Liver (tissue), 3 donors: Measurements from ENCODE around the gene CLBA1.

Experiments
- CTCF ChIP-seq: fragments of 150-350 bp; IDR thresholded peaks from 2 replicates; pipeline ENCODE4 v1.5.1; 2017; ENCODE audit warnings: improper control_type of control experiment, low read depth, low read length; ENCODE audit not compliant: missing input control
- EGR1 ChIP-seq, 2 donors: IDR thresholded peaks; 2 replicates each; pipeline ENCODE4 v1.6.1; 2016 to 2018; ENCODE audit warnings: antibody characterized with exemption in 2 of 2, low read depth in 2 of 2
- GABPA ChIP-seq, 2 donors: IDR thresholded peaks in 1 of 2; conservative IDR thresholded peaks in 1 of 2; 2 replicates each; pipeline ENCODE4 v1.6.1; 2016; ENCODE audit warnings: antibody characterized with exemption in 2 of 2, mild to moderate bottlenecking in 1 of 2, moderate library complexity in 1 of 2
- RAD21 ChIP-seq, 2 donors: IDR thresholded peaks; 2 replicates each; pipeline ENCODE4 v1.6.1; 2016; ENCODE audit warnings: antibody characterized with exemption in 2 of 2, mild to moderate bottlenecking in 2 of 2
- REST ChIP-seq: IDR thresholded peaks from 2 replicates; pipeline ENCODE4 v1.6.1; 2016; ENCODE audit warnings: antibody characterized with exemption, mild to moderate bottlenecking
- SP1 ChIP-seq: IDR thresholded peaks from 2 replicates; pipeline ENCODE4 v1.6.1; 2018; ENCODE audit warnings: antibody characterized with exemption, mild to moderate bottlenecking
- TAF1 ChIP-seq: conservative IDR thresholded peaks from 2 replicates; pipeline ENCODE4 v1.6.1; 2016; ENCODE audit warnings: antibody characterized with exemption, mild to moderate bottlenecking
- ZBTB33 ChIP-seq: IDR thresholded peaks from 2 replicates; pipeline ENCODE4 v1.6.1; 2016; ENCODE audit warnings: antibody characterized with exemption
- donor health status: healthy.
- donor health status: healthy.

GRCh38 chr14:104993808-104994591 is 8.4 kb downstream of the CLBA1 start:
- TF ChIP-seq CTCF, result no peak
- TF ChIP-seq GABPA (IDR thresholded peaks at IDR 0.05 in 1 of 2, conservative IDR thresholded peaks at IDR 0.05 in 1 of 2), result no peak
- no peak for TF ChIP-seq TAF1
- no peak for TF ChIP-seq EGR1 (IDR thresholded peaks at IDR 0.05; ENCODE audit: low read depth in 2 of 2)
- TF ChIP-seq SP1, result no peak
- no peak for TF ChIP-seq ZBTB33
- TF ChIP-seq RAD21 (IDR thresholded peaks at IDR 0.05), result no peak
- TF ChIP-seq REST, result no peak
